K562 (cell line): ENCODE results near the gene ITPR2. TPM values are rescaled to one million over a fixed set of nuclear protein-coding genes. Genes with fewer than 3 reads are reported as not detected.
A peak's percentile ranks its signal among the peaks of the same experiment; 100 is the strongest.
"Not testable (repeated sequence)": the region's sequence is repeated elsewhere in the genome, so short reads cannot be mapped to it uniquely, and the experiment has no call there.

Experiments
- ATAC-seq: fragments of 200-7000 bp; cut with Tn5 transposase; 3 replicates; pipeline ENCODE4 v1.9.1; 2020; ENCODE audit warnings: moderate library complexity
- BruUV-seq: library from RNA; stranded (reverse); fragments of 400-500 nt; replicated peaks from 2 replicates; lab custom pipeline; 2021; lab: Mats Ljungman, UMichigan
- CTCF ChIA-PET: fragments of 300-600 bp; formaldehyde crosslinking; extraction: SDS; loops from one replicate; lab custom pipeline; 2021; ENCODE audit warnings: low intra/inter-chr PET ratio; lab: Yijun Ruan, JAX
- POLR2A ChIA-PET: fragments of 300-600, 350-650 bp; sonication (Branson Sonifier 250); formaldehyde crosslinking; extraction: SDS; loops from one replicate; lab custom pipeline; 2021; ENCODE audit warnings: antibody characterized with exemption, inconsistent platforms; lab: Yijun Ruan, JAX
- DNase-seq, 4 experiments: peaks; one replicate each; pipeline versions ENCODE4 v3.0.0 to v3.0.0-alpha.2; 2011 to 2018; ENCODE audit warnings: low spot score in 3 of 4, mixed read lengths in 3 of 4; ENCODE audit errors: extremely low read depth in 1 of 4
- FAIRE-seq: peaks from 2 replicates; lab custom pipeline; 2011; peaks lifted over from hg19 to GRCh38; lab: Jason Lieb, UNC
- H2AFZ ChIP-seq: 2 replicates; pipeline ENCODE4 v1.6.0; 2011; ENCODE audit warnings: low read depth, low read length, control low read depth, inconsistent platforms
- H3K27ac ChIP-seq: fragments of 200-600 bp; 3 replicates; pipeline ENCODE4 v1.8.0; 2011; ENCODE audit warnings: low read depth, mild to moderate bottlenecking, control low read depth, inconsistent platforms, low read length, moderate library complexity, mixed read lengths; ENCODE audit errors: extremely low read depth
- H3K27me3 ChIP-seq, 2 experiments: fragments of 300-600 bp in 1 of 2; 2 replicates in 1 of 2; 3 replicates in 1 of 2; pipeline versions ENCODE4 v1.6.0 to v1.8.0; 2011; ENCODE audit warnings: inconsistent platforms in 2 of 2, low read length in 2 of 2, mild to moderate bottlenecking in 1 of 2, mixed read lengths in 1 of 2, moderate library complexity in 1 of 2; ENCODE audit not compliant: control insufficient read depth in 2 of 2, insufficient read depth in 2 of 2
- H3K36me3 ChIP-seq: fragments of 300-600 bp; 3 replicates; pipeline ENCODE4 v1.8.0; 2011; ENCODE audit warnings: mild to moderate bottlenecking, low read length, inconsistent platforms; ENCODE audit not compliant: control insufficient read depth, insufficient read depth
- H3K4me1 ChIP-seq, 2 experiments: fragments of 200-600 bp in 1 of 2; replicated peaks in 1 of 2; 2 replicates in 1 of 2; 3 replicates in 1 of 2; pipeline versions ENCODE4 v1.5.1 to v1.8.0; 2011; ENCODE audit warnings: inconsistent platforms in 2 of 2, low read length in 2 of 2, mild to moderate bottlenecking in 1 of 2, mixed read lengths in 1 of 2, moderate library complexity in 1 of 2; ENCODE audit not compliant: control insufficient read depth in 2 of 2, insufficient read depth in 2 of 2
- H3K4me2 ChIP-seq: 2 replicates; pipeline ENCODE4 v1.6.1; 2011; ENCODE audit warnings: low read length, control low read depth, inconsistent platforms, mixed read lengths; ENCODE audit not compliant: insufficient read depth
- H3K4me3 ChIP-seq: fragments of 200-600 bp; sonication (generic), shearing (Covaris generic); 2 replicates; pipeline ENCODE4 v1.5.1; 2016; ENCODE audit warnings: control low read depth, inconsistent platforms
- H3K79me2 ChIP-seq: fragments of 200-600 bp; 3 replicates; pipeline ENCODE4 v1.8.0; 2011; ENCODE audit warnings: low read length, inconsistent platforms; ENCODE audit not compliant: control insufficient read depth, insufficient read depth
- H3K9ac ChIP-seq, 2 experiments: 2 replicates each; pipeline versions ENCODE4 v1.6.0 to v1.6.1; 2011; ENCODE audit warnings: low read depth in 2 of 2, low read length in 2 of 2, control low read depth in 1 of 2, inconsistent platforms in 1 of 2, mild to moderate bottlenecking in 1 of 2, mixed read lengths in 1 of 2; ENCODE audit not compliant: insufficient read depth in 1 of 2
- H3K9me1 ChIP-seq: one replicate; pipeline ENCODE4 v1.6.0; 2011; ENCODE audit warnings: inconsistent platforms, mild to moderate bottlenecking, low read length, moderate library complexity; ENCODE audit not compliant: control insufficient read depth, insufficient read depth
- H3K9me3 ChIP-seq: replicated peaks from 2 replicates; pipeline ENCODE4 v1.5.1; 2011; ENCODE audit warnings: low read depth, low read length, inconsistent platforms; ENCODE audit not compliant: control insufficient read depth, insufficient read depth
- H4K20me1 ChIP-seq: replicated peaks from 2 replicates; pipeline ENCODE4 v1.6.1; 2011; ENCODE audit warnings: low read length, inconsistent platforms, mixed read lengths; ENCODE audit not compliant: control insufficient read depth, insufficient read depth
- CBFA2T2 ChIP-seq: fragments of 450-650 bp; conservative IDR thresholded peaks from 2 replicates; pipeline ENCODE4 v1.6.1; 2017; ENCODE audit warnings: mild to moderate bottlenecking
- CBFA2T3 ChIP-seq: fragments of 450-650 bp; IDR thresholded peaks from 2 replicates; pipeline ENCODE4 v1.6.1; 2017
- PBX2 ChIP-seq, 2 experiments: IDR thresholded peaks in 1 of 2; conservative IDR thresholded peaks in 1 of 2; 2 replicates each; pipeline ENCODE4 v1.6.1; 2016; ENCODE audit warnings: low read depth in 2 of 2, mild to moderate bottlenecking in 1 of 2, missing compliant biosample characterization in 1 of 2, missing genetic modification characterization in 1 of 2, moderate library complexity in 1 of 2
- TCF3 ChIP-seq: sonication (generic); formaldehyde crosslinking; IDR thresholded peaks from 2 replicates; pipeline ENCODE4 v1.4.0; 2020; ENCODE audit warnings: mild to moderate bottlenecking, missing genetic modification reagents
- WGBS: fragments of 100-300 bp; shearing (Covaris generic); methylation state at CpG from one replicate; pipeline ENCODE4 v1.1.6; 2016; ENCODE audit warnings: low coverage, mixed read lengths; ENCODE audit not compliant: insufficient coverage; ENCODE audit errors: missing lambda C conversion rate; 5-methylcytosine and 5-hydroxymethylcytosine counted together
- in situ Hi-C: fragments of 300-500 bp; cut with MboI; formaldehyde crosslinking; loops from 4 replicates; pipeline ENCODE4 v1.15.0; 2018; ENCODE audit warnings: inconsistent platforms, mixed read lengths
- intact Hi-C: fragments of 100-400 bp; cut with micrococcal nuclease; formaldehyde crosslinking; loops from 2 replicates; pipeline ENCODE4 v1.14.2; 2022
- polyA plus RNA-seq, 8 experiments: library from polyadenylated mRNA; depleted of rRNA in 4 of 8; stranded (reverse) in 5 of 8; unstranded in 3 of 8; fragments of >200 nt; fragmentation: Nextera tagmentation in 2 of 8; fragmentation: Illumina TruSeq in 1 of 8; extraction: Ambion mirVana in 2 of 8; extraction: Trizol in 1 of 8; gene quantifications; 2 replicates each; pipeline versions ENCODE4 v1.2.1 to v1.2.3, GENCODE V29; 2011 to 2014; ENCODE audit warnings: inconsistent platforms in 1 of 8, missing spikeins in 1 of 8
- total RNA-seq, 7 experiments: library from RNA; depleted of rRNA in 6 of 7; stranded (reverse); fragments of >200 nt in 6 of 7; fragmentation: Illumina TruSeq in 2 of 7; extraction: Trizol in 2 of 7; gene quantifications; 2 replicates each; pipeline versions ENCODE4 v1.2.1 to v1.2.3, GENCODE V29; 2011 to 2021; ENCODE audit warnings: low replicate concordance in 1 of 7

ITPR2 gene
- total and polyA plus RNA-seq, 9 of the 15 experiments (the other 6 are each of a cell fraction or from before 2014, with no cell fraction given), result 0.21 to 3.3 (median 0.95) TPM

GRCh38 chr12:26778173-26778775 is 54.7 kb downstream of the ITPR2 start:
- H3K9ac ChIP-seq; H3K4me2 ChIP-seq; H4K20me1 ChIP-seq; H3K36me3 ChIP-seq; H2AFZ ChIP-seq; H3K27ac ChIP-seq; ATAC-seq; TF ChIP-seq PBX2 (CRISPR knock-in tag; IDR thresholded peaks at IDR 0.05; ENCODE audit: low read depth): not testable (repeated sequence)
- TF ChIP-seq CBFA2T2 (peak; percentile 36; the same call in 1 of the 2 replicates), TCF3 (CRISPR knock-in tag) (peak; percentile 81), CBFA2T3 (peak; percentile 44; the same call in 1 of the 2 replicates), PBX2 (tag; conservative IDR thresholded peaks at IDR 0.05; ENCODE audit: low read depth) (peak; percentile 55)
- TF ChIP-seq, all 486 proteins: peak for 4; not testable (repeated sequence) for 482
- DNase-seq, H3K9me3 ChIP-seq, BruUV-seq, intact Hi-C loops, CTCF ChIA-PET, H3K27me3 ChIP-seq, H3K4me3 ChIP-seq, H3K79me2 ChIP-seq, H3K4me1 ChIP-seq, FAIRE-seq, in situ Hi-C loops, H3K9me1 ChIP-seq: not testable (repeated sequence)
- POLR2A ChIA-PET, result interaction anchor here (1.8 kb wide), 1 partner anchor 11 kb away, joined by 4 read pairs; no protein-coding TSS in a partner anchor
- 0% methylated on average over 5 of the region's 5 CpGs for WGBS
